ENCODE results near the gene TRIM71.

Gene TRIM71

GRCh38 chr3:32857921-32858320 lies 40.1 kb downstream of the TRIM71 start:
- TF ChIP-seq POLR2A (IDR thresholded peaks at IDR 0.05; ENCODE audit: low read length) = no peak
- DNase-seq = no peak

- TF ChIP-seq POLR2A (IDR thresholded peaks at IDR 0.05; ENCODE audit: low read length) (no peak), GATA1 (IDR thresholded peaks at IDR 0.05; ENCODE audit: low read depth, low read length) (no peak)
- no peak for DNase-seq
These were observed 41.9 kb downstream of the TRIM71 start for GRCh38 chr3:32859604-32860237.

- no peak for DNase-seq
- TF ChIP-seq GATA1 (IDR thresholded peaks at IDR 0.05; ENCODE audit: low read depth, low read length) (no peak), POLR2A (IDR thresholded peaks at IDR 0.05; ENCODE audit: low read length) (no peak)
These were observed 42.7 kb downstream of the TRIM71 start for GRCh38 chr3:32860499-32860898.

- no peak for DNase-seq
- no peak for TF ChIP-seq POLR2A (IDR thresholded peaks at IDR 0.05; ENCODE audit: low read length)
- TF ChIP-seq GATA1 (IDR thresholded peaks at IDR 0.05; ENCODE audit: low read depth, low read length) = no peak
These were observed 43.9 kb downstream of the TRIM71 start for GRCh38 chr3:32861681-32862080.

DNA sequence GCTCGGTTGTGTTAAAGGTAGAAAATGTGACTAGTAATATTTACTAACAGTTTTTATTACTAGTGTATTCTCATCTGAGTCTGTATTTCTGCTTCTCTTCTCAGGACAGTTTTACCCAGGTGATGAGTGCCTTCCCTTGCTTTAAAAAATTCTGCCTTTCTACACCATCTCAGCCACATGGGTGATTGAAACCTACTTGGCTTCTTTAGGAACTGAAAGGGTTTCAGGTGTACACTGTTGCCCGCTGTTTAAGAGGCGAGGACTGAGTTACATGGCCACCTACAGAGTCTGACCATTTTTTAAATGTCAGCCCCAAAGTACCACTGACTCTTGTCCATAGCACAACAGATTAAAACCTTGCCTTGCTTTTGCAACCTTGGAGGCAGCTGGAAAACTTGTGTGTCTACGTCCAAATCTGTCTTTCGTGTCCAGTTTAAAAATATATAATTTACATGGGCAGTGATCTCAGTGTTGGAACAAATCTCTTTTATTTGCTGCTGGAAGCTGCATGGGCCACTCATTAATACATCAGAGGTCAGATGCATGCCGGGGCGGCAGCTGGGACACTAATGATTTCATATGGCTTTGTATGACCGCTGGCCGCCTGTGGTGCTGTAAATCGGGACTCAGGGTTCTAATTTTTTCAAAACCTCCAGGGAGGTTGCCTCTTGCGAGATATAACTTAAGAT lies 44.6 kb downstream of the TRIM71 start:
- no peak for DNase-seq
- TF ChIP-seq GATA1 (IDR thresholded peaks at IDR 0.05; ENCODE audit: low read depth, low read length) (no peak), POLR2A (IDR thresholded peaks at IDR 0.05; ENCODE audit: low read length) (no peak)

- no peak for TF ChIP-seq POLR2A (IDR thresholded peaks at IDR 0.05; ENCODE audit: low read length)
- TF ChIP-seq GATA1 (IDR thresholded peaks at IDR 0.05; ENCODE audit: low read depth, low read length) = no peak
- no peak for DNase-seq
These were observed 45.2 kb downstream of the TRIM71 start for GRCh38 chr3:32862936-32863487.

DNA sequence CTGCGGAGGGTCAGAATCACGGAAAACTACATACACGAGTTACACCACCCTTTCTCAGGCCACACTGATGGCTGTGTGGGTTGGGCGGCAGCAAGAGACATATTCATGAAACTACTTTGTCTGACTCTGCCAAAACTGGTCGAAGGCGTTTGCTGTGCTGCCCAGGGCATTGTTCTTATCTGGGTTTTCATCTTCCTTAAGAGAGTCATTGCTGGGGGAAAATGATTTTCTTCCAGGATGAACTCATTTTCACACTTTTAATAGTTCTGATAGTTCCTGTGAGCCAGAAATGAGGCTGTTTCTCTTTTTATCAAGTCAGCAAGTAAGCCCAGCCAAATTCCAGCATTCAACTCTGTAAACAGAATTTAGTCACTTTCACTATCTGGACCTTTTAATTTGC lies 47.6 kb downstream of the TRIM71 start:
- no peak for TF ChIP-seq POLR2A (IDR thresholded peaks at IDR 0.05; ENCODE audit: low read length)
- no peak for TF ChIP-seq GATA1 (IDR thresholded peaks at IDR 0.05; ENCODE audit: low read depth, low read length)

GRCh38 chr3:32866533-32866932 lies 48.7 kb downstream of the TRIM71 start:
- TF ChIP-seq GATA1 (IDR thresholded peaks at IDR 0.05; ENCODE audit: low read depth, low read length) (no peak), POLR2A (IDR thresholded peaks at IDR 0.05; ENCODE audit: low read length) (no peak)
- DNase-seq = no peak

More for the DNA sequence above, 47.6 kb downstream of the TRIM71 start:
- no peak for DNase-seq

DNA sequence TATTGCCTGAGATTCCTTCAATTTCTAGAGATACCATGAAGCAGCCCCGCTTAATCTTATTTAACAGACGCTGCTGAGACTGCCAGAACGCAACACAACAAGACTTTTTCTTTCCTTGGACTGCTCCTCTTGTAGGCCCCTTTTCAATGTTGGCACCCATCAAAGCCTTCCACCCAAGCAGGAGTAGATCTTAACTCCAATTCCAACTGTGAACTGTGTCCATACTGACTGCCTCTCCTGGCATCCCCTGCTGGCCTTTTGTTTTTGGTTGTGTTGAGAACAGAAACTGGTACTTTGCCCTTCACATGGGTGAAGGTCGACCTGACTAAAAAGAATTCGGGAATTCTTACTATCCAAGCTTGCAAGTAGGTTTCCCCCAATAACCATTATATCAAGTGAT lies 50.2 kb downstream of the TRIM71 start:
- no peak for TF ChIP-seq POLR2A (IDR thresholded peaks at IDR 0.05; ENCODE audit: low read length)
- no peak for TF ChIP-seq GATA1 (IDR thresholded peaks at IDR 0.05; ENCODE audit: low read depth, low read length)
- DNase-seq = no peak

DNA sequence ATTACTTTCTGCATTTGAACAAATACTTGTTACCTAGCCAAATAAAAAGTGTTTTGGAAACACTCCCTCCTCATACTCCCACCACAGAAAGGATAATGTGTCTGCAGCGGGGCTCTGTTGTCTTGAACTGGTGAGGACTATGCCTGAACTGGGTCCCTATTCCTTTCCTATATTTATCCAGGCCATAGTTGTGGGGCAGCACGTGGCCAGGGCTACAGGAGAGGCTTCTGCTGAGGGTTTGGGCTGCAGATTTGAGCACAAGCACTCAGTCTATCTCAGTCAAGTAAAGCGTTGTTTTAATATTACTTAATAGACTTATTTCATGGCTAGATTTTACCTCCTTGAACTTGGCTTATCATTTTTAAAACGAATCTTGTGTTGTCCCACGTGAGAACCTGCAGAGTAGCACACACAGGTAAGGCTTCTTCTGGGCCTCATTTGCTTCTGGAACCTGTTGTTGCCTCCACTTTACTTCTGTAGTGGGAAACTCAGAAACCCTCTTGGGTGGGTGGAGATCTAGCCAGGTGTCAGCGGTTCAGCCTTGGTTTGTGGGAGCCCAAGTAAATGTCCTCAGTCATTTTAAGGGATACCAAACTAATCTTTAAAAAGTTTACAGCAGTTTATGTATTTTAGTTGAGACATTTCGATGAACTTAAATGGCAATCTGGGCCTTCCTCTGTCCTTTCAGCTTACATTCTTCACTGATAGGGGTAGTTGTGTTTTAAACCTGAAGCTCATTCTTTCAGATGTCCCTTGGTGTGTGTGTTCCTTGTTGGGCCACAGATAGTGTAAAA lies 51.1 kb downstream of the TRIM71 start:
- DNase-seq = no peak
- TF ChIP-seq GATA1 (IDR thresholded peaks at IDR 0.05; ENCODE audit: low read depth, low read length) (no peak), POLR2A (IDR thresholded peaks at IDR 0.05; ENCODE audit: low read length) (no peak)

GRCh38 chr3:32869513-32870047 lies 51.8 kb downstream of the TRIM71 start:
- no peak for DNase-seq
- TF ChIP-seq GATA1 (IDR thresholded peaks at IDR 0.05; ENCODE audit: low read depth, low read length) (no peak), POLR2A (IDR thresholded peaks at IDR 0.05; ENCODE audit: low read length) (no peak)

DNA sequence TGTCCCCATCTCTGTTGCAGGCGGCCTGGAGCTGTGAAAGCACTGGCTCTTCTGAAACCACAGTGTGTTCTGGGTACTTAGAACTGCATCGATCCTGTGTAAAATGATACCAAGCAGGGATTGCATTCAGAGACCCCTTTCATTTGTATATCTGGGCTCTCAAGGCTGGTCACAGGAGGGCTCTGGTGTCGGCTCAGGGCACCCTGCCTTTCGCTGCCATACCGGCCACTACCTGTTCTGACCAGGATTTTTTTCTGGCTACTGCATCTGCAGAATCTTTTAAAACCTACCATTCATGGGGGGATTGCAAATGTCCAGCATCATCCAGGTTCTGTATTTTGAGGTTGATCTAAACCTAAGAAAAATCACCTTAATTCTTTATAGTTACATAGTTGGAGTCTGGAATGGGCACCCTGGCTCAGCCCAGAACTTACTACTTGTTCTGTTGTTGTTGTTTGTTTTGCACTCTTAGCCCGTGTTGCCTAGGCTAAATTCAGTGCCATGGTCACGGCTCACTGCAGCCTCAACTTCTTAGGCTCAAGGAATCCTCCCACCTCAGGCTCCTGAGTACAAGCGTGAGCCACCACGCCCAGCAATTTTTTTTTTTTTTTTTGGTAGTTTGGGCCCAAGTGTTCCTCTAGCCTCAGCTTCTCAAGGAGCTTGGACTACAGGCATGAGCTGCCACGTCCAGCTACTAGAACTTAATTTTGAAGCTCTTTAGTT lies 52.7 kb downstream of the TRIM71 start:
- TF ChIP-seq POLR2A (IDR thresholded peaks at IDR 0.05; ENCODE audit: low read length) (no peak), GATA1 (IDR thresholded peaks at IDR 0.05; ENCODE audit: low read depth, low read length) (no peak)
- no peak for DNase-seq

DNA sequence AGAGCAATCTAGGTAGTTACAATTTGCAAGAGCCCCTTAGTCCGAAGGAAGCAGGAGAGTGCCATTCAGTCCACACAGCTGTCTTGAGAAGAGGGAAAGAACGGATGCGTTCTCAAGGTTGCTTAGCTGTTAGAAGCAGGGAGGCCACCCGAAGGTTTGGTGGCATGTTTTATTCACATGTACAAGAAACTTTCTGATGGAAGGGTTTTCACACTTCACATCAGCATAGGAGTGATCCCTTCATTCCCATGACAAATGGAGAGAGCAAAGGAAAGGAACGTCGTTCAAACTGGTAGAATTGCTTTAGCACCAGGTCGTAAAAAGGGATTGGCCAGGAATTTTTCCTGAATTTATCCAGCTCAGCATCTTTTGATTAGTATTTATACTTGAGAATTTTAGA lies 53.5 kb downstream of the TRIM71 start:
- no peak for DNase-seq

More for the DNA sequence above, 53.5 kb downstream of the TRIM71 start:
- TF ChIP-seq POLR2A (IDR thresholded peaks at IDR 0.05; ENCODE audit: low read length) (no peak), GATA1 (IDR thresholded peaks at IDR 0.05; ENCODE audit: low read depth, low read length) (no peak)
